Astrocyte (in vitro differentiated cells and primary cell): ENCODE measurements around the gene MEAK7. TPM values are rescaled to one million over a fixed set of nuclear protein-coding genes. Genes with fewer than 3 reads are reported as not detected.

Experiments used
- DNase-seq: peaks from one replicate; pipeline ENCODE4 v3.0.0-alpha.2; 2010; ENCODE audit warnings: low read depth
- FAIRE-seq: peaks from 2 replicates; lab custom pipeline; 2011; peaks lifted over from hg19 to GRCh38; lab: Jason Lieb, UNC
- H2AFZ ChIP-seq: 2 replicates; pipeline ENCODE4 v1.6.0; 2012; ENCODE audit warnings: low read depth, low read length, inconsistent platforms
- H3K27ac ChIP-seq: 2 replicates; pipeline ENCODE4 v1.5.1; 2011; ENCODE audit warnings: low read depth, low read length, inconsistent platforms
- H3K27me3 ChIP-seq: 2 replicates; pipeline ENCODE4 v1.6.0; 2011; ENCODE audit warnings: low read length, inconsistent platforms; ENCODE audit not compliant: insufficient read depth
- H3K36me3 ChIP-seq: 2 replicates; pipeline ENCODE4 v1.5.1; 2011; ENCODE audit warnings: low read length, inconsistent platforms; ENCODE audit not compliant: insufficient read depth
- H3K4me1 ChIP-seq: 2 replicates; pipeline ENCODE4 v1.5.1; 2011; ENCODE audit warnings: low read length, inconsistent platforms; ENCODE audit not compliant: insufficient read depth
- H3K4me2 ChIP-seq: 2 replicates; pipeline ENCODE4 v1.6.0; 2012; ENCODE audit warnings: low read length, inconsistent platforms
- H3K4me3 ChIP-seq: 2 replicates; pipeline ENCODE4 v1.5.1; 2011; ENCODE audit warnings: low read depth, mild to moderate bottlenecking, low read length, inconsistent platforms; ENCODE audit not compliant: insufficient read depth
- H3K79me2 ChIP-seq: 2 replicates; pipeline ENCODE4 v1.6.0; 2012; ENCODE audit warnings: mild to moderate bottlenecking, low read length, inconsistent platforms; ENCODE audit not compliant: insufficient read depth
- H3K9ac ChIP-seq: 2 replicates; pipeline ENCODE4 v1.6.0; 2012; ENCODE audit warnings: mild to moderate bottlenecking, low read length, inconsistent platforms
- H3K9me3 ChIP-seq: 2 replicates; pipeline ENCODE4 v1.5.1; 2012; ENCODE audit warnings: low read depth, mild to moderate bottlenecking, low read length, inconsistent platforms; ENCODE audit not compliant: insufficient read depth
- H4K20me1 ChIP-seq: 2 replicates; pipeline ENCODE4 v1.6.0; 2012; ENCODE audit warnings: low read length, inconsistent platforms; ENCODE audit not compliant: insufficient read depth
- H3K27ac Mint-ChIP-seq: one replicate; pipeline ENCODE4 v1.8.0; 2021; ENCODE audit warnings: mild to moderate bottlenecking, mixed read lengths; ENCODE audit not compliant: unreplicated experiment
- H3K27me3 Mint-ChIP-seq: one replicate; pipeline ENCODE4 v1.8.0; 2021; ENCODE audit warnings: low read depth, mixed read lengths; ENCODE audit not compliant: unreplicated experiment
- H3K36me3 Mint-ChIP-seq: one replicate; pipeline ENCODE4 v1.8.0; 2021; ENCODE audit warnings: low read depth, mixed read lengths; ENCODE audit not compliant: unreplicated experiment
- H3K4me1 Mint-ChIP-seq: one replicate; pipeline ENCODE4 v1.8.0; 2021; ENCODE audit warnings: low read depth, mixed read lengths; ENCODE audit not compliant: unreplicated experiment
- H3K4me3 Mint-ChIP-seq: one replicate; pipeline ENCODE4 v1.8.0; 2021; ENCODE audit warnings: mild to moderate bottlenecking, moderate library complexity, mixed read lengths; ENCODE audit not compliant: unreplicated experiment
- H3K9me3 Mint-ChIP-seq: one replicate; pipeline ENCODE4 v1.8.0; 2021; ENCODE audit warnings: mild to moderate bottlenecking, mixed read lengths; ENCODE audit not compliant: unreplicated experiment
- EZH2 ChIP-seq: IDR thresholded peaks from 2 replicates; pipeline ENCODE4 v1.6.1; 2012; ENCODE audit warnings: mild to moderate bottlenecking, low read length, inconsistent platforms; ENCODE audit not compliant: insufficient read depth
- total RNA-seq: library from RNA; stranded (reverse); gene quantifications from 2 replicates; pipeline ENCODE4 v1.2.1, GENCODE V29; 2021
- TF ChIP-seq, protein P1 (sequence below): IDR thresholded peaks from 2 replicates; pipeline ENCODE4 v1.5.1; 2011; ENCODE audit warnings: low read depth, mild to moderate bottlenecking, inconsistent platforms, low read length, moderate library complexity; ENCODE audit not compliant: insufficient read depth

Gene MEAK7
- total RNA-seq, 1 donor from 2014 or later: 41.3 TPM

- Mint-ChIP-seq H3K4me1 (no peaks in the 10 kb centered on the region), H3K4me3 (no peak overlapping the region), H3K9me3 (peaks cover 11% of the 10 kb centered on the region), H3K27ac (no peak overlapping the region), H3K27me3 (no peaks in the 10 kb centered on the region), H3K36me3 (peaks cover 33% of the 10 kb centered on the region)
- Histone ChIP-seq H3K79me2 (peaks cover 9% of the 10 kb centered on the region), H3K4me3 (no peak overlapping the region), H3K36me3 (peaks cover 17% of the 10 kb centered on the region), H3K4me1 (no peaks in the 10 kb centered on the region), H3K9me3 (peaks cover 2% of the 10 kb centered on the region), H3K9ac (no peak overlapping the region), H4K20me1 (peaks cover 52% of the 10 kb centered on the region), H2AFZ (no peak overlapping the region), H3K27me3 (no peaks in the 10 kb centered on the region), H3K4me2 (no peak overlapping the region), H3K27ac (no peak overlapping the region)
- FAIRE-seq (no peak), DNase-seq (no peak)
- TF ChIP-seq, protein P1, sequence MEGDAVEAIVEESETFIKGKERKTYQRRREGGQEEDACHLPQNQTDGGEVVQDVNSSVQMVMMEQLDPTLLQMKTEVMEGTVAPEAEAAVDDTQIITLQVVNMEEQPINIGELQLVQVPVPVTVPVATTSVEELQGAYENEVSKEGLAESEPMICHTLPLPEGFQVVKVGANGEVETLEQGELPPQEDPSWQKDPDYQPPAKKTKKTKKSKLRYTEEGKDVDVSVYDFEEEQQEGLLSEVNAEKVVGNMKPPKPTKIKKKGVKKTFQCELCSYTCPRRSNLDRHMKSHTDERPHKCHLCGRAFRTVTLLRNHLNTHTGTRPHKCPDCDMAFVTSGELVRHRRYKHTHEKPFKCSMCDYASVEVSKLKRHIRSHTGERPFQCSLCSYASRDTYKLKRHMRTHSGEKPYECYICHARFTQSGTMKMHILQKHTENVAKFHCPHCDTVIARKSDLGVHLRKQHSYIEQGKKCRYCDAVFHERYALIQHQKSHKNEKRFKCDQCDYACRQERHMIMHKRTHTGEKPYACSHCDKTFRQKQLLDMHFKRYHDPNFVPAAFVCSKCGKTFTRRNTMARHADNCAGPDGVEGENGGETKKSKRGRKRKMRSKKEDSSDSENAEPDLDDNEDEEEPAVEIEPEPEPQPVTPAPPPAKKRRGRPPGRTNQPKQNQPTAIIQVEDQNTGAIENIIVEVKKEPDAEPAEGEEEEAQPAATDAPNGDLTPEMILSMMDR: no peak
- no peak for TF ChIP-seq EZH2
These were observed 36.8 kb downstream of the MEAK7 start for GRCh38 chr16:84467709-84468108.

DNA sequence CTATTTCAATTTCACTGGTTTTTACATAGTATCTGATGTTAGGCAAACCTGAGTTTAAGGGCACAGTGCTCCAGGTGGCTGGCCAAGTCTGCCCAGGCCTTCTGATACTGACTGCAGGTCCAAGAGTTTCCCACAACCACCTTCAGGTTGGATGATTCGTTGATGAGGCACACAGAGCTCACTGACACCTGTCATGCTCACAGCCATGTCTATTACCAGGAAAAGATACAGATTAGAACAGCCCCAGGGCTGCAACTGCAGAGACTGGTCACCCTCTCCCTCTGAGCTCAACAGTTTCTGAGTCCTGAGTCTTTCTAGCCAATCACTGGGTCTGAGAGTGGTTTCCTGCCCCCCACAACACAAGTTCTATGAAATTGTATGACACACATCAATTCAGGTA is 37.2 kb downstream of the MEAK7 start:
- Histone ChIP-seq H3K27ac (no peak overlapping the region), H3K9me3 (peaks cover 2% of the 10 kb centered on the region), H3K4me2 (no peak overlapping the region), H3K27me3 (no peaks in the 10 kb centered on the region), H3K79me2 (peaks cover 7% of the 10 kb centered on the region), H3K36me3 (peaks cover 17% of the 10 kb centered on the region), H3K9ac (no peak overlapping the region), H4K20me1 (peaks cover 50% of the 10 kb centered on the region), H3K4me3 (no peak overlapping the region), H2AFZ (no peak overlapping the region), H3K4me1 (no peaks in the 10 kb centered on the region)
- FAIRE-seq (no peak), DNase-seq (no peak)
- no peak overlapping the region for H3K27ac Mint-ChIP-seq
- H3K27me3 Mint-ChIP-seq: no peaks in the 10 kb centered on the region
- no peaks in the 10 kb centered on the region for H3K4me1 Mint-ChIP-seq
- TF ChIP-seq, protein P1: no peak
- no peak for TF ChIP-seq EZH2
- H3K4me3 Mint-ChIP-seq: no peak overlapping the region
- peaks cover 34% of the 10 kb centered on the region for H3K36me3 Mint-ChIP-seq
- peaks cover 11% of the 10 kb centered on the region for H3K9me3 Mint-ChIP-seq

- H3K9me3 Mint-ChIP-seq: peaks cover 11% of the 10 kb centered on the region
These were observed 37.8 kb downstream of the MEAK7 start for GRCh38 chr16:84466692-84467091.

More at GRCh38 chr16:84466692-84467091, 37.8 kb downstream of the MEAK7 start:
- Mint-ChIP-seq H3K27me3 (no peaks in the 10 kb centered on the region), H3K36me3 (peaks cover 33% of the 10 kb centered on the region), H3K27ac (no peak overlapping the region), H3K4me1 (no peaks in the 10 kb centered on the region), H3K4me3 (no peak overlapping the region)
- Histone ChIP-seq H3K4me2 (no peak overlapping the region), H3K79me2 (peaks cover 5% of the 10 kb centered on the region), H3K9me3 (peaks cover 2% of the 10 kb centered on the region), H3K27me3 (no peaks in the 10 kb centered on the region), H3K4me1 (no peaks in the 10 kb centered on the region), H3K4me3 (no peak overlapping the region), H2AFZ (no peak overlapping the region), H3K36me3 (peaks cover 17% of the 10 kb centered on the region), H3K9ac (no peak overlapping the region), H4K20me1 (peaks cover 45% of the 10 kb centered on the region), H3K27ac (no peak overlapping the region)
- DNase-seq: no peak
- TF ChIP-seq EZH2: no peak
- TF ChIP-seq, protein P1: no peak
- FAIRE-seq: no peak
